Measurements from ENCODE around the gene DOK4. TPM values are rescaled to one million over a fixed set of nuclear protein-coding genes. Genes with fewer than 3 reads are reported as not detected.

The DOK4 gene
- total and polyA plus RNA-seq, 9 donors: 9.9 to 34.7 (median 29.2) TPM

DNA sequence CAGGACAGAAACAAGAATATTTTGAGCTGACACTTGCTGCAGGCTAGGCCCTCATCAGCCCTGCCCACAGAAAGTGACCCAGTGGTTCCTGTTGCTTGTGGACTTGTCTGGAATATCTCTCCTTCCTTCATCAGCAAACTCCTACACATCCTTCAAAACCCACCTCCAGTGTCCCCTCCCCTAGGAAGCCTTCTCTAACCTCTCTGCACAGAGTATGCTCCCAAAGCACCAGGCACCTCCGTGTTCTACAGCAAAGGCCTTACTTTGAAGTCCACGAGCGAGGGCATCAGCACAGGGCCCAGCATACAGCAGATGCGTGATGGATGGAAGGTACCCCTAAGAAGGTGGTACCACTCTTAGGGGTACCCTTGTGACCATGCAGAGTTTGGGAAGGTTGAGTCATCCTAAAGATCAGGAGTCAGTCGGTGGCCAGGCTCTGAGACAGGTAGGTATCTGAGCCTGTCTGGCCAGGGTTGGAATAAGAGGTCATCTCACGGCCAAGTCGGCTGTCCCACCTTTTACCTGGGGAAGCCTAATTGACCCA, 48.1 kb upstream of the DOK4 start:
- DNase-seq: peak in 1 of 5 donors; percentile 23
- intact Hi-C loops (cut with DNase I): no loop called here
- Histone ChIP-seq H3K4me3 (no peak overlapping the region), H3K27ac (no peak overlapping the region), H3K9me3 (no peaks in the 10 kb centered on the region), H3K27me3 (no peaks in the 10 kb centered on the region), H3K36me3 (no peaks in the 10 kb centered on the region), H3K4me1 (ENCODE audit: insufficient read depth) (peaks cover 9% of the 10 kb centered on the region)
- WGBS, 3 donors: 91 to 92% (median 92%) methylated on average over 7 of the region's 7 CpGs
- TF ChIP-seq, protein P1, sequence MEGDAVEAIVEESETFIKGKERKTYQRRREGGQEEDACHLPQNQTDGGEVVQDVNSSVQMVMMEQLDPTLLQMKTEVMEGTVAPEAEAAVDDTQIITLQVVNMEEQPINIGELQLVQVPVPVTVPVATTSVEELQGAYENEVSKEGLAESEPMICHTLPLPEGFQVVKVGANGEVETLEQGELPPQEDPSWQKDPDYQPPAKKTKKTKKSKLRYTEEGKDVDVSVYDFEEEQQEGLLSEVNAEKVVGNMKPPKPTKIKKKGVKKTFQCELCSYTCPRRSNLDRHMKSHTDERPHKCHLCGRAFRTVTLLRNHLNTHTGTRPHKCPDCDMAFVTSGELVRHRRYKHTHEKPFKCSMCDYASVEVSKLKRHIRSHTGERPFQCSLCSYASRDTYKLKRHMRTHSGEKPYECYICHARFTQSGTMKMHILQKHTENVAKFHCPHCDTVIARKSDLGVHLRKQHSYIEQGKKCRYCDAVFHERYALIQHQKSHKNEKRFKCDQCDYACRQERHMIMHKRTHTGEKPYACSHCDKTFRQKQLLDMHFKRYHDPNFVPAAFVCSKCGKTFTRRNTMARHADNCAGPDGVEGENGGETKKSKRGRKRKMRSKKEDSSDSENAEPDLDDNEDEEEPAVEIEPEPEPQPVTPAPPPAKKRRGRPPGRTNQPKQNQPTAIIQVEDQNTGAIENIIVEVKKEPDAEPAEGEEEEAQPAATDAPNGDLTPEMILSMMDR (IDR thresholded peaks at IDR 0.05): no peak
- no peak for TF ChIP-seq POLR2A (IDR thresholded peaks at IDR 0.05)
- no peak for TF ChIP-seq EP300 (IDR thresholded peaks at IDR 0.05)

- Histone ChIP-seq H3K4me3 (no peak overlapping the region), H3K27me3 (no peaks in the 10 kb centered on the region), H3K9me3 (no peaks in the 10 kb centered on the region), H3K4me1 (ENCODE audit: insufficient read depth) (peaks cover 9% of the 10 kb centered on the region), H3K27ac (no peak overlapping the region), H3K36me3 (no peaks in the 10 kb centered on the region)
- 30 to 42% (median 32%) methylated on average over 19 of the region's 19 CpGs for WGBS, 3 donors
- DNase-seq: peak; percentile 47 to 72 (median 58)
- TF ChIP-seq, protein P1 (IDR thresholded peaks at IDR 0.05): no peak
- TF ChIP-seq POLR2A (IDR thresholded peaks at IDR 0.05): no peak
- no peak for TF ChIP-seq EP300 (IDR thresholded peaks at IDR 0.05)
- intact Hi-C loops (cut with DNase I): no loop called here
Measured at GRCh38 chr16:57533431-57534336, 47.4 kb upstream of the DOK4 start.

DNA sequence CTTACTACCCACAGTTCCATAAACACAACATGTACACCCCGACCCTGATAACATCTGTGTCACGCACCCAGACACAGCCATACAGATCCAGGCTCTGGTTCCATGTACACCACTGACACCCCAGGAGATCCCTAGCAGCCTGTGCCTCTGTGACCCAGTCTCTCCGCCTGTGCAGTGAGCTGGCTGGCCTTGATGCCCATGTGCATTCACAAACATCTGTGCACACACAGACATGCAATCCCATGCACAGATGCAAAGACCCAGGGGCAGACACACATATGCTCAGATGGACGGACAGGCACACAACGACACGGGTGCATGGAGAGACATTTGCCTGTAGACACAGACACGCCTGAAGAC, 46.0 kb upstream of the DOK4 start:
- H3K4me3 ChIP-seq: no peak overlapping the region
- H3K9me3 ChIP-seq: no peaks in the 10 kb centered on the region
- 47 to 60% (median 55%) methylated on average over 7 of the region's 7 CpGs for WGBS, 3 donors
- H3K27ac ChIP-seq: no peak overlapping the region
- no peaks in the 10 kb centered on the region for H3K36me3 ChIP-seq
- H3K27me3 ChIP-seq: no peaks in the 10 kb centered on the region
- TF ChIP-seq EP300 (IDR thresholded peaks at IDR 0.05) (no peak), POLR2A (IDR thresholded peaks at IDR 0.05) (no peak)
- TF ChIP-seq, protein P1 (IDR thresholded peaks at IDR 0.05): no peak
- intact Hi-C loops (cut with DNase I): no loop called here
- H3K4me1 ChIP-seq (ENCODE audit: insufficient read depth): peaks cover 9% of the 10 kb centered on the region
- DNase-seq: peak in 1 of 5 donors; percentile 15

DNA sequence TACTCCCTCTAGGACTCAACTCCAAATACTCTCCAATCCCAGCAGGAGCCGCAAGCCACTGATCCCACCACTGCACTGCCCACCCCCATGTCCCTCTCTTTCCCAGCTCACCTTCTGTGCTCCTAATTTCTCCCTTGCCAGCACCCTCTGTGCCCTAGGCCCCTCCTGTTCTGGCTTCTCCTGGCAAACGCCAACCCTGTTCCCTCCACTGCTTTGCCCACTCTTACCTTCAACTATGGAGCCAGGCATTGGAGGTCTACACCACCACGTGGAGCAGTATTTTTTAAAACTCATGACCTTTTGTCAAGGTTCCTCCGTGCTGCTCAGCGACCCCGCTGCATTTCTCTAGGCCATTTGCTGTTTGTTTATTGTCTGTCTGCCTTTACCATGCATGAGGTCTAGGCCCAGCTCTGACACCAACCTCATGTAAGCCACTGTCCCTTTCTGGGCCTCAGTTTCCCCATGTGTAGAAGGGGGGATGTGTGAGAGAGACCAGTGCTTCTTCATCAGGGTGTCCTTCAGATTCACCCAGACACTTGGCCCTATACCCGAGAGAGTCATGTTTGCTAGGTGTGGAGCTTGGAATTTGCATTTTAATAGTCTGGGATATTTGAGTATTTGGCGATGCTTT, 45.5 kb upstream of the DOK4 start:
- peak in 3 of 5 donors; percentile 9 to 19 (median 15) for DNase-seq
- Histone ChIP-seq H3K4me1 (ENCODE audit: insufficient read depth) (peaks cover 9% of the 10 kb centered on the region), H3K27ac (no peak overlapping the region), H3K9me3 (no peaks in the 10 kb centered on the region), H3K36me3 (no peaks in the 10 kb centered on the region), H3K27me3 (no peaks in the 10 kb centered on the region), H3K4me3 (no peak overlapping the region)
- TF ChIP-seq POLR2A (IDR thresholded peaks at IDR 0.05) (no peak), EP300 (IDR thresholded peaks at IDR 0.05) (no peak)
- TF ChIP-seq, protein P1 (IDR thresholded peaks at IDR 0.05): no peak
- intact Hi-C loops (cut with DNase I): no loop called here
- 56 to 59% (median 58%) methylated on average over 8 of the region's 8 CpGs for WGBS, 3 donors
